ENCODE data around the gene ARAP2. TPM values are rescaled to one million over a fixed set of nuclear protein-coding genes. Genes with fewer than 3 reads are reported as not detected.

Gene ARAP2
- total and polyA plus RNA-seq, 2 donors (not counting 3 experiments of a cell fraction or from before 2014, with no cell fraction given): not detected

DNA sequence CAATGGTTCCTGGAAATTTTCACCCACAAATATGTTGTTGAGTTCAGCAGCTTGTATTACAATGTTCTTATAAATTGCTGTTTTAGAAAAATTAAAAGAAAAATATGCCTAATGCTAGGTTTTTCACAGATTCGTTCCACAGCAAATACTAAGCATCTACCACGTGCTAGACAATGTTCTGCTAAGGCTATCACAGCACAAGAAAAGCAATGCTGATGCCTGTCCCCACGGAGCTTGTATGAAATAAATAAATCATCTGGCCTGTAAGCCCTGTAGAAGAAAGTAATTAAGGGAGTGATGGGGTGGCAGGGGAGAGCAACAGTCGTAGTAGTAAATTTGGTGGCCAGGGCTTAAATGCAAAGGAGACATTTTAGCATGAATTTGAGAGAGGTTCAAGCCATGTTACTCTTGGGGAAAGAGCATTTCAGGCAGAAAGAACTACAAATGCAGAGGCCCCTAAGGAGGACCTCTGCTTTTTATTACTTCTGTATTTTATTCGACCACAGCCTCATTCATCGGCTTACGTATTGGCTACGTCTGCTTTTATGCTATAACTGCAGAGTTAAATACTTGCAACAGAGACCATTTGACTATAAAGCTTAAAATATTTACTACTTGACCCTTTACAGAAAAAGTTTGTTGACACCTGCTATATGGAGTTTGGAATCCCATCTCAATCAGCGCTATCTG is 36.3 kb downstream of the ARAP2 start:
- Histone ChIP-seq H3K79me2 (ENCODE audit: control insufficient read depth, insufficient read depth, low read length) (no peaks in the 10 kb centered on the region), H3K9ac (replicated peaks; ENCODE audit: extremely low read depth, insufficient read depth, low read length) (no peak overlapping the region), H3K27ac (ENCODE audit: insufficient read depth, low read depth, low read length) (no peak overlapping the region), H3K4me2 (ENCODE audit: insufficient read depth, low read length) (no peak overlapping the region), H3K27me3 (ENCODE audit: control insufficient read depth in 2 of 2, insufficient read depth in 2 of 2, low read length in 2 of 2) (no peaks in the 10 kb centered on the region), H3K4me1 (ENCODE audit: control insufficient read depth, extremely low read depth, insufficient read depth, low read length) (no peaks in the 10 kb centered on the region), H3K36me3 (ENCODE audit: control insufficient read depth in 2 of 2, extremely low read depth in 1 of 2, insufficient read depth in 2 of 2, low read length in 2 of 2) (no peaks in the 10 kb centered on the region), H3K9me3 (replicated peaks; ENCODE audit: control insufficient read depth, insufficient read depth, low read length) (no peaks in the 10 kb centered on the region), H3K4me3 (replicated peaks in 1 of 3; ENCODE audit: insufficient read depth in 1 of 3, low read depth in 1 of 3, low read length in 3 of 3) (no peak overlapping the region), H2AFZ (ENCODE audit: low read depth, low read length) (no peak overlapping the region), H3K9me1 (replicated peaks; ENCODE audit: control insufficient read depth, extremely low read depth, insufficient read depth, low read length) (no peaks in the 10 kb centered on the region), H4K20me1 (replicated peaks; ENCODE audit: control insufficient read depth, extremely low read depth, insufficient read depth, low read length) (no peaks in the 10 kb centered on the region)
- POLR2A ChIA-PET: no interaction called here
- intact Hi-C loops (cut with micrococcal nuclease): no loop called here
- DNase-seq (ENCODE audit: low read depth, low spot score) (no peak), FAIRE-seq (no peak)
- CTCF ChIA-PET: no interaction called here
- dilution Hi-C loops (cut with MboI; ENCODE audit: extremely low pct_ligation_motif_present, low sequenced_read_pairs): no loop called here
- TF ChIP-seq POLR2A (IDR thresholded peaks at IDR 0.05; ENCODE audit: low read depth, low read length) (no peak), GATA2 (IDR thresholded peaks at IDR 0.05; ENCODE audit: insufficient read depth, insufficient read length, low read depth, low read length) (no peak), JUN (IDR thresholded peaks at IDR 0.05; ENCODE audit: borderline replicate concordance, insufficient read depth, insufficient read length, low read depth) (no peak), EZH2 (IDR thresholded peaks at IDR 0.05; ENCODE audit: borderline replicate concordance, low read depth, low read length, severe bottlenecking) (no peak), MYC (IDR thresholded peaks at IDR 0.05; ENCODE audit: low read depth, low read length) (no peak), POLR2AphosphoS5 (IDR thresholded peaks at IDR 0.05; ENCODE audit: insufficient read depth, low read depth, low read length) (no peak), FOS (IDR thresholded peaks at IDR 0.05; ENCODE audit: borderline replicate concordance, insufficient read depth, low read length) (no peak)
- TF ChIP-seq, protein P1, sequence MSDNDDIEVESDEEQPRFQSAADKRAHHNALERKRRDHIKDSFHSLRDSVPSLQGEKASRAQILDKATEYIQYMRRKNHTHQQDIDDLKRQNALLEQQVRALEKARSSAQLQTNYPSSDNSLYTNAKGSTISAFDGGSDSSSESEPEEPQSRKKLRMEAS (IDR thresholded peaks at IDR 0.05; ENCODE audit: insufficient read depth, insufficient read length): no peak
- TF ChIP-seq, protein P2, sequence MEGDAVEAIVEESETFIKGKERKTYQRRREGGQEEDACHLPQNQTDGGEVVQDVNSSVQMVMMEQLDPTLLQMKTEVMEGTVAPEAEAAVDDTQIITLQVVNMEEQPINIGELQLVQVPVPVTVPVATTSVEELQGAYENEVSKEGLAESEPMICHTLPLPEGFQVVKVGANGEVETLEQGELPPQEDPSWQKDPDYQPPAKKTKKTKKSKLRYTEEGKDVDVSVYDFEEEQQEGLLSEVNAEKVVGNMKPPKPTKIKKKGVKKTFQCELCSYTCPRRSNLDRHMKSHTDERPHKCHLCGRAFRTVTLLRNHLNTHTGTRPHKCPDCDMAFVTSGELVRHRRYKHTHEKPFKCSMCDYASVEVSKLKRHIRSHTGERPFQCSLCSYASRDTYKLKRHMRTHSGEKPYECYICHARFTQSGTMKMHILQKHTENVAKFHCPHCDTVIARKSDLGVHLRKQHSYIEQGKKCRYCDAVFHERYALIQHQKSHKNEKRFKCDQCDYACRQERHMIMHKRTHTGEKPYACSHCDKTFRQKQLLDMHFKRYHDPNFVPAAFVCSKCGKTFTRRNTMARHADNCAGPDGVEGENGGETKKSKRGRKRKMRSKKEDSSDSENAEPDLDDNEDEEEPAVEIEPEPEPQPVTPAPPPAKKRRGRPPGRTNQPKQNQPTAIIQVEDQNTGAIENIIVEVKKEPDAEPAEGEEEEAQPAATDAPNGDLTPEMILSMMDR (IDR thresholded peaks at IDR 0.05; ENCODE audit: extremely low read depth in 1 of 2, insufficient read depth in 1 of 2, low read depth in 1 of 2, low read length in 2 of 2): no peak
- BruUV-seq (replicated peaks): no TSS peak

Data from endothelial cell of umbilical vein (primary cell).